AG09319 (cell line): ENCODE measurements around the gene MCC.

Experiments used
- DNase-seq: peaks from one replicate; pipeline ENCODE4 v3.0.0-alpha.2; 2010; ENCODE audit warnings: low read depth; ENCODE audit errors: extremely low read depth
- CTCF ChIP-seq: IDR thresholded peaks from 2 replicates; pipeline ENCODE4 v1.5.1; 2011; ENCODE audit warnings: low read depth, mild to moderate bottlenecking, inconsistent platforms, low read length, moderate library complexity

The MCC gene

GRCh38 chr5:112973904-112974303 is 514.3 kb downstream of the MCC start:
- no peak for TF ChIP-seq CTCF

GRCh38 chr5:112973036-112973435 is 515.2 kb downstream of the MCC start:
- DNase-seq: no peak
- TF ChIP-seq CTCF: no peak

More at GRCh38 chr5:112973904-112974303, 514.3 kb downstream of the MCC start:
- DNase-seq: no peak
